Measurements from ENCODE around the gene ZSCAN18.

DNA sequence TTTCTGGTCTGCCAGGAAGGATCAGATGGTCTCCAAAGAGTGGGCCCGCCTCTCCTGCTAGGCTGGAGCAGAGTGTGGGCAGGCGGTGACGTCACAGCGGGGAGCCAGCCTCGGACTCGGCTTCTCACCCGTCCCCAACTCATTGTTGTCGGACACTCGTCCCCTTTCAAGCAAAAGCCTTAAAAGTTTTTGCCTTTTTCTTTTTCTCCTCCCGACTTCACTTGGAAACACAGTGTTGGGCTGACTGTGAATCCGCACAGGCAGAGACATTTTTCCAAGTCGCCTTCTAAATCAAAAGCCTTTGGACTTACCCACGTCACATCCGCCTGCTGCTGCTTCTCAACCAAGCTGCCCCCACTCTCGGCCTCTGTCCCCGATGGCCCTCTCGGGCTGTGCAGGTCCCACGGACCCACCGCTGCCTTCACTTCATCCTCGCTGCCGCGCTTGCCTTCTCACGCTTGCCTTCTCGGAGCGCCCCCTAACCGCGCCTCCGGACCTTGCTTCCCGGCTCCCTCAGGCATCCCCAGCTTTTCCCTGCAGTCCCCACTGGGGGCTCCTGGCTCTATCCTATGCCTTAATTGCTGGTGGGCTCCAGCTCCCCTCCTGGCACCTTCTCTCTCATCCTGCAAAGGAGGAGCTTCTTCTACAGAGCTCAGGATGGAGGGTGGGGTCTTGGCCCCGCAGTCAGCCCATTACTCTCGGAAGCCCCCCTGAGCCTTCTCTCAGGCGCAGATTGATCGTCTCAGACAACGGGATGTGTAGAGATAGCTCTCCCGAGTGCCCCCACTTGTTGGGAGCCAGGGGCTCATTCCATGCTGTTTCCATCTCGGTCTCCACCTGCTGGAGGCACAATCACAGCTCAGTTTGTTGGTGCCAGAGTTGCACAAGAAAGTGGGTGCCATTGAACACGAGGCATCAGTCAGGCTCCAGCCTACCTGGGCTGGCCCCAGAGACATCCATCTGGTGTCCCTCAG lies 42.8 kb downstream of the ZSCAN18 start:
- TF ChIP-seq RXRA (CRISPR knock-in tag; IDR thresholded peaks at IDR 0.05) (no peak), SMAD3 (CRISPR knock-in tag; IDR thresholded peaks at IDR 0.05) (no peak), ELF1 (CRISPR knock-in tag; IDR thresholded peaks at IDR 0.05) (no peak), NR2F1 (CRISPR knock-in tag; IDR thresholded peaks at IDR 0.05) (no peak)
- TF ChIP-seq, protein P1, sequence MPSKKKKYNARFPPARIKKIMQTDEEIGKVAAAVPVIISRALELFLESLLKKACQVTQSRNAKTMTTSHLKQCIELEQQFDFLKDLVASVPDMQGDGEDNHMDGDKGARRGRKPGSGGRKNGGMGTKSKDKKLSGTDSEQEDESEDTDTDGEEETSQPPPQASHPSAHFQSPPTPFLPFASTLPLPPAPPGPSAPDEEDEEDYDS (CRISPR knock-in tag; IDR thresholded peaks at IDR 0.05) = no peak
